Measurements from ENCODE around the gene STK25.
"Not testable (repeated sequence)": the region's sequence is repeated elsewhere in the genome, so short reads cannot be mapped to it uniquely, and the experiment has no call there.

STK25 gene

DNA sequence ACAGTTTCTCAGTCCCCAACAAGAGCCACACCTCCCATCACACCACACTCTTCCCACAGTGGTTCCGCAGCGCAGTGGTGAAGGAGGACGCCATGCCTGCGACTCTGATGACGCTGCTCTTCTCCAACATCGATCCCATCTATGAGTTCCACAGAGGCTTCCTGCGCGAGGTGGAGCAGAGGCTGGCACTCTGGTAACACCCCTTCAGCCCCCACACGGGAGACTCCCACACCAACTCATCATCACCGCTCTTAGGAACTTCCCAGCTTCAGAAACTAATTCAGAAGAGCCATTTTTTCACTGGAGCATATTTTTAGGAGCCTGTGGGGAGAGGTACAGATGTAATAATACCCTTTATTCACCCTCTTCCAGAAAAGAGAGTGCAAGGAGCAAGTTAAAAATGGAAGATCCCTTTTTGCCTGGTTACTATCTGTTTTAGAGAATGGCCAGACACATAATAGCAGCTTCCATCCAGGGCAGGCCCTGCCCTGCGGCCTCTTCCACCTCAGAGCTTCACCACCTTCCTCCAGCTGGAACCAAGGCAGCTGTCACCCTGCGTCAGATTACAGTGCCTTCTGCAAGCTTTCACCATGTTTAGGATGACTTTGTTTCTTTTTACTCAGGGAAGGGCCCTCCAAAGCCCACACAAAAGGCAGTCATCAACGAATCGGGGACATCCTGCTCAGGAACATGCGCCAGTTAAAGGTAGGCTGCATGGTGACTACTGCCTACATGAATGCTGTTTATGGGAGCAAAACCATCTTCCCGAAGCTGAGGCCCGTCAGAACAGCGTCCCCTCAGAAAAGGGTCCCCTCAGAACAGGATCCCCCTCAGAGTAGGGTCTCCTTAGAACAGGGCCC, 44.9 kb downstream of the STK25 start:
- DNase-seq: no peak

DNA sequence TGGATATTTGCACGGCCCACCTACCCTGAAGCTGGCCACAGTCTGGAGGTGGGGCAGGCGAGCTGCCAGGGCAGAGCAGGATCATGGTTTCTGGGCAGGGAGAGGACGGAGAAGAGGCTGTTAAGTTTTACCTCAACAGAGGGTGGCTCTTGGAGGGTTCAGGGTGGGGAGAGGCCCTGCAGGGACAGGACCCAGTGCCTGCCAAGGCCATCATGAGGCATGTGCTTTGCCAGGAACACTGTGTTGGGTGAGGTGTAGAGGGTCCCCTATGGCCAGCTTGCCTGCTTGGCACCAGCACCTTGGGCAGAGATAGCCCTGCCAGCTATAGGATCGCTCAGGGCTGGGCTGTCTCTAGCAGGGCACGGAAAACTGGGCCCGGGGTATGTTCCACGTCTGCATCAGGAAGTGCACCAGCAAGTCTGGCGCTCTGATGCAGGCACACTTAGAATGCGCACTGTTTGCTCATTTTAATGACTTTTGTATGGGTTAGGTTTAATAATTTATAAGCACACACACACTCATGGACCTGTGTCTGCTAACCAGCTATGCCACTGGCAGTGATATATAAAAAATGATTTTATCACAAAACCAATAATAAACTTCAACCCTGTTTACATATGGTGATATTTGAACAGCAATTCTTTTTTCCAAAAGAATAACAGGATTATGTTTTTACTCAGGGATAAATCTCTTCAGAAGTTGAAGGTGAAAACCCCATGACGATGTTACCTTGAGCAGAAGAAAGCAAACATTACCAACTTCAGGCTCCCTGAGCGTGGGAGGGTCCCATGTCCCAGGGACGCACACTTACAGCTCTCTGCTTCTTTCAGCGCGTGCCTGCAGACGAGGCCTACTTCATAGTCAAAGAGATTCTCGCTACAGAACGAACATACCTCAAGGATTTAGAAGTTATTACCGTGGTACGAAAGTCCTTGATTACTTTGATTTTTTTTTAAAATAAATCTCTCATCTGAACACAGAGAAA, 46.4 kb downstream of the STK25 start:
- no peak for DNase-seq

DNA sequence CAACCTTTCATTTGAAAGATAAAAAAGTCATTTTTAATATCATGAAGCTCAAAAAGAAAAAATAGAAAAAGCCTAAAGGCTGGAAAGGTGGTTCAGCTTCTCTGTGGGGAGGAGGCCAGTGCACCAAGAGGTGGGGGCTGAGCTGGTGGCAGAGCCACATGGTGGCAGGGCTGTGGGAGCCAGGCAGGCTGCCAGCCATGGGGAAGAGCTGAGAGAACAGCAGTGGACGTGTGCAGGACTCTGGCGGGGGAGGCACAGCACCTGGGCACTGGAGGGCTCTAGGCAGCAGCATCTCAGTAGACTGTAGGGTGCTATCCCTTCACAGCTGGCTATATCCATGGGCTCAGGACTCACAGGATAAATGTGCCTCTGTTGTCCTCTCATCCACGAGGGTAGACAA, 47.8 kb downstream of the STK25 start:
- DNase-seq: no peak

DNA sequence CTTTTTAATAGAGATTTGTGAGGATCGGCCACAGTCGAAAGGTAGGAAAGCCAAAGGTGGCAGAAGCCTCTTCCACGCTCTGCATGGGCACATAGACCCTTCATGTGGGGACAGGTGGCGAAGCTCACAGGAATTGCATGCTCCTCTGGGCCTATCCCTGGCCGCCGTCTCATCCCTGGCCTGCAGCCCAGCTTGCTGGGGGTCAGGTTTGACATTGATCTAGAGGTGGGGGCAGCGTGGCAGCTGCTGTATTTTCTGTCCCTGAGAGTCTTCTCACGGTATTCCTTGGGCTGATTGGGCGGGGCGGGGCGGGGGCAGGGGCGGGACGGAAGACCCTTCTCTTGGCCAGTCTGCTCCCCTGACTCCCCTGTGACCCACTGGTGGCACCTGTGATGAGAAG, 48.9 kb downstream of the STK25 start:
- DNase-seq: no peak

DNA sequence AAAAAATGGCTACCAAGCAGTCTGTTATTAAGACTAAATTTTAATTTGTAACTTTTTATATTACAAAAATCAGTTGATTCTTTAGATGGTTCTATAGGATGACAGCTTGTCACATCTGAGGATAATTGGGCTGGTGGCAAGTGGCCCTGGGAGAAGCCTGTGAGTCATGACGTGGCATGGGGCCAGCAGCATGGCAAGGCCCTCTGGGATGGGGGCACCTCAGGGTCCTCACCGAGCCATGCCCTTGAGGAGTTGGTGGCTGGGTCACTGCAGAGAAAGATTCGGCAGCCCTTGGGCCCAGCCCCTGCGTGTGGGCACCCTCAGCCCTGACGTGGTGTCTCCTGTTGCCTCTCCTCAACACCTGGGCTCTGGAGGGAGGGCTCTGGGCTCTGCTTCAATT, 49.7 kb downstream of the STK25 start:
- no peak for DNase-seq

DNA sequence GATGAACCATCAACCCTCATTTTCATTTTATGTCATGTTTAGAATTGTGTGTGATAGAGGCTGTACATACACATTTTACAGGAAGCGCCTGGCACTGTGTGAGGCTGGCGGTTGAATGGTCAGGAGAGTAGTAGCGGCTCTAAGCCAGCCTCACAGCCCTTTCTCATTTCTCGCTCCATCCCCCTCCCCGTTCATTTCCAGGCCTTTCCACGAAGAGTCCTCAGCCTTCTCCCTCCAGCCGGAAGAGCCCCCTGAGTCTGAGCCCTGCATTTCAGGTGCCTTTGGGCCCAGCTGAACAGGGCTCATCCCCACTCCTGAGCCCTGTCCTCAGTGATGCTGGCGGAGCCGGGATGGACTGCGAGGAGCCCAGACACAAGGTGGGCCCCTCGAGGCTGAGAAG, 51.8 kb downstream of the STK25 start:
- no peak for DNase-seq

DNA sequence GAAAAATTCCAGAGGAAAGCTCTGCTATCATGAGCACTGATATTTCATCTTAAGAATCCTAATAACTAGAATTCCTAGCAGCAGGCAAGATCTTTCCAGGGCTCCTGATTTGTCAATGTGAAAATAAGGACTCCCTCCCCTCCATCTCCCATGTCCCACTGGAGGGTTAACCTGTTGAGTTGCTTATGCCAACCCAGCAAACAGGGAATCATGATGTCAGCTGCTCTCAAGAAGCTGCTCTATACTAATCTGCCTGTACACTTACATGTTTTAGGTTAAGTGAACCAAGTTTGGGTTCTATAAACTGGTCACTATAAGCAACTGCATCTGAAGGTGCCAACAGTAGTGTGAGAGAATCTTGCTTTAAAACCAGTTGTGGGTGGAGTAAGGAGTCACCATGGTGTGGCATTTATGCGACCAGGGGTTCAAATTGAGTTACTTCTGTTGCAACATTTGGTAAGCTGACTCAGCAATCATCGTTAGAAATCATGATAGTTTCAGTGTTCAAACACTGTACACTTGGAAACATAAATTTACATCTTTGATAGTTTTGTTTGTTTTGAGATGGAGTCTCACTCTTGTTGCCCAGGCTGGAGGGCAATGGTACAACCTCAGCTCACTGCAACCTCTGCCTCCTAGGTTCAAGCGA, 53.4 kb downstream of the STK25 start:
- no peak for DNase-seq

DNA sequence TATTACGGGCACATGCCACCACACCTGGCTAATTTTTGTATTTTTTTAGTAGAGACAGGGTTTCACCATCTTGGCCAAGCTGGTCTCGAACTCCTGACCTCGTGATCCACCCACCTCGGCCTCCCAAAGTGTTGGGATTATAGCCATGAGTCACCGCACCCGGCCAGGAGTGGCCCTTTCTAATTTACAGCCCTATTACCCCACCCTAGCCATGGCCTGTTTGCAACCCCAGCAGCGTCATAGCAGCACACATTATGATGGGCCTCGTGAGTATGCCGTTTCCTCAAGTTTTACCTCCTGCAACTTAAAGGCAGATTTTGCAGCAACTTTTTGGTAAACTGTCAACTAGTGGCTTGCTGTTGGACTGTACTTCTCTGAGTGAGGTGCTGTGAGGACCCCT, 54.5 kb downstream of the STK25 start:
- DNase-seq: not testable (repeated sequence)

DNA sequence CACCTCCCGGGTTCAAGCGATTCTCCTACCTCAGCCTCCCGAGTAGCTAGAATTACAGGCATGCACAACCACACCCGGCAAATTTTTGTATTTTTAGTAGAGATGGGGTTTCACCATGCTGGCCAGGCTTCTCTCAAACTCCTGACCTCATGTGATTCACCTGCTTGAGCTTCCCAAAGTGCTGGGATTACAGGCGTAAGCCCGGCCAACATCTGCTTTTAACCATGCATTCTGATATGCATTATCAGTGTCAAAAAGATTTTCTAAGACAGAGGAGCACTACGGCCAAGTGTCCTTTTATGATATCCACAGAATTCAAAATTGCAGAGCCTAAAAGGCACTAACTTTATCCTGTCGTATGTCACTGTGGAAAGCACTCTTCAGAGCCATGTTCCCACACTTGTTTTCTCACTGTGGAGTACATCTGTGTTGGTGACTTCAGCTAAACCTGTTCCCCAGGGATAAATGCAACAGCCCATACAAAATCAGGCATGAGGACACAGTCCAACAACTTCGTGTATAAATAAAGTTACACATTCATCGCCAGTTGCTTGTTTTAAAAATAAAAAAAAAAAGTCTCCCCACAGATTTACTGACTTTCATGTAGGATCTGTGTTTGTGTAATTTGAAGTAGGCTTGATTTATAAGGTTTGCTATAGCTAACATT, 56.4 kb downstream of the STK25 start:
- no peak for DNase-seq

DNA sequence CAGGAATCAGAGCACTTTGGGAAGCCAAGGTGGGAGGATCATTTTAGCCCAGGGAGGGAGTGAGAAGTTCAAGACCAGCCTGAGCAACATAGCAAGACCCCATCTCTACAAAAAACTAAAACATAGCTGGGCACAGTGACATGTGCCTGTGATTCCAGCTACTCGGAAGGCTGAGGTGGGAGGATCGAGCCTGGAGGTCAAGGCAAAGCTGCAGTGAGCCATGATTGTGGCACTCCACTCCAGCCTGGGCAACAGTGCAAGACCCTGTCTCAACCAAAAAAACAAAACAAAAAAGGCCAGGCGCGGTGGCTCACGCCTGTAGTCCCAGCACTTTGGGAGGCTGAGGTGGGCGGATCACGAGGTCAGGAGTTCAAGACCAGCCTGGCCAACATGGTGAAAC, 58.3 kb downstream of the STK25 start:
- DNase-seq: not testable (repeated sequence)

DNA sequence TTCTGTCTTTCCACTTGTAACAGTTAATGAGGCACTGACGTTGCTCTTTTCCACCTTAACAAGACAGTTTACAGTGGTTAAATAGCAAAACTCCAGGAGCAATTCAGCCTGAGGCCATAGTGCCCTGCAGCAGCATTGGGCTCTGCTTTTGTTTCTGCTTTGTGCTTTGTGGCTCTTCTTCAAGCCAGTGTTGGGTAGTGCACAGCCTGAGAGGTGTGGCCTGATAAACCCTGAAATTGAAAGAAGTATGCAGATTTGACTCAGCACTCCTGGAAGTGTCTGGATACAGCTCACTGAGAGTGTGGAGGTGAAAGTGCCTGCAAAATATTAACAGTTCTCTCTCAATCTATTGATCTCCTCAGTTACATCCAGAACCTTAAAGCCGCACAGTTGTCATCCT, 63.0 kb downstream of the STK25 start:
- DNase-seq: no peak

DNA sequence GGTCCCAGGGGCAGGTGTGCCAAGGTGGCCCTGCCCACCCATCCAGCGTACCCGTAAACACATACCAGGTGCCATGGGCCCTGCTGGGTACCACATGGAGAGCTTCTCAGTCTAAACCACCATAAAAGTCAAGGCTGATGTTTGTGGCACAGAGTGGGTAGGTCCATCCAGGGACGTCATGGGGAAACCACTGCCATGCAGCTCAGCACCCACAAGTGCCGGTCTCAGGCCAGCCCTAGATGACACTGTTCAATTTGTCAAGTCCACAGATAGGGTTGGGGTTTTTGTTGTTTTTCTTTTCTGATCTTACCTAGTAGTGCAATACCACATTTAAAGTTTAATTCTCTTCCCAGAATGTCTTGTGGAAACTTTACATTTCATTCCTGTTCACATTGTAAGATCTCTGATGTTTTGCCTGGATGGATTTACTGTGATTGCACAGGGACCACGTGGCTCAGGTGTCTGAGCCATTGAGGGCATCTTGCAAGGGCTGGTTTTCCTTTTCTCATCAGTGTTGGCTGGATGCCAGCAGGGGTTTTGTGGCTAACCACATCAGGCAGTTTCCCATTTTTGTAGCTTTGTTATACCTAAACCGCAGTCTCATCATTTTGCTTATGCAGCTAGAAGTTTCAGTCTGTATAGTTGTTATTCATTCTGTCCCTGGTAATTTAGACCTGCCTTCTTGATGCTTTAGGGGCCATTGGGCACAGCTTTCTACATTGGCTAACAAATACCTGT, 64.7 kb downstream of the STK25 start:
- no peak for DNase-seq

Data from NCI-H2081 (cell line).